HG02763 (cell line): ENCODE measurements around the gene SUGP2.
"Not testable (repeated sequence)": the region's sequence is repeated elsewhere in the genome, so short reads cannot be mapped to it uniquely, and the experiment has no call there.

Experiments
- ATAC-seq: cut with Tn5 transposase; IDR thresholded peaks from one replicate; pipeline ENCODE4 v1.9.1; 2021; ENCODE audit warnings: mild to moderate bottlenecking, moderate library complexity; ENCODE audit not compliant: unreplicated experiment

SUGP2 gene

GRCh38 chr19:19034204-19034624 lies 897 bp upstream of the SUGP2 start:
- no peak for ATAC-seq

DNA sequence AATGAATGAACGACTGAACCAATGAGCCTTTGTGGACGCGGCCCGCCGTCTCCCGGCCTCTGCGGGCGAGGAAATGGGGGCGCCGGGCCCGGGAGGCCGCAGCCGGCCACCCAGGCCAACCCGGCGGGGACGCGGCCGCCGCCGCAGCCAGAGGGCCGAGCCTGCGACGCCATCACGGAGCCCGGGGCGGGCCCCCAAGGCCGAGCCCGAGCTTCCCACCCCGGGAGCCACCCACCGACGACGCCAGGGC lies 216 bp downstream of the SUGP2 start:
- no peak for ATAC-seq

DNA sequence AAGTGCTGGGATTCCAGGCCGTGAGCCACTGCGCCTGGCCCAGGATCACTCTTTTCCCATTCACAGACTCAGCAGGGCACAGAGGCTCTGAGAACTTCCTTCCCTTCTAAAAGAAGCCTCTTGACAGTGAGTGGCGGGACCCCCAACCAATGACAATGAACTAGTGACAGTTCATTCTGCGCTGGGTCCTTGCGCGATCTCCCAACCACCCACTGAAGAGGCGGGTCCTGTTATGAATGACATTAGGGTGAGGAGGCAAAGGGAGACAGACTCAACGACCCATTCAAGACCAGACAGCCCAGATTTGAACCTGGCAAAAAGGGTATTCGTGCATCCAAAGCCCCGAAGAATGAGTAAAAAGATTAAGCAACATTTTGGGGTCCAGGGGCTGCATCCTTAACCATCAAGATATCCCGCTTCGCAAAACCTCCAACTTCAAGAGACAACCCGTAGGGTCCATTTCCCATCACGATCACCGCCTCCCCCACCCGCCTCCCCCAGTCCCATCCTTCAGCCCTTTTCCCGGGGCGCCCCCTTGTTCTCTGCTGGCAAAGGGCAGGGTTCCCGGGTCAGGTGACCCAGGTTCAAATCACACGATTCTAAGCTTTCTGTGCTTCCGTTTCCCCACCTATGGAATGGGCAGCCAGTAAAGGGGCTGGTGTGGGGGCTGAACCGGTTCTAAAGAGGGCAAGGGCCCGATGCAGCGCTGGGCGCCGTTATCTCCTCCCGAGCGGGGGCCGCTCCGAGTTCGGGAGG lies 719 bp downstream of the SUGP2 start:
- ATAC-seq: peak; percentile 35

DNA sequence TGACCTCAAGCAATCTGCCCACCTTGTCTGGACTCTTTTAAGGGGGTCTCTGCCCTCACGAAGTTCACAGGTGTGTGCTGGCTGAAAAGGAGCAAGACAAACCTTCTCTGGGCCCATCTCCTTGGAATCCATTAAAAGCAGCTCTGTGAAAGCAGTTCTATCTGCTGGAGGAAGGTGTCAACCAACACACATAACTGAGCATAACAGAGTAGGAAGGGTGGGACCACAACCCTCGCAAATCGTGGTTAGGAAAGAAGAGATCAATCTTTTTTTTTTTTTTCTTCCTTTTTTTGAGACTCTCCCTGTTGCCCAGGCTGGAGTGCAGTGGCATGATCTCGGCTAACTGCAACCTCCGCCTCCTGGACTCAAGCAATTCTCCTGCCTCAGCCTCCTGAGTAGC lies 1.4 kb downstream of the SUGP2 start:
- ATAC-seq: no peak

- ATAC-seq: no peak
These were observed 4.8 kb downstream of the SUGP2 start for GRCh38 chr19:19028526-19028925.

- ATAC-seq: no peak
These were observed 6.1 kb downstream of the SUGP2 start for GRCh38 chr19:19027228-19027627.

- ATAC-seq: no peak
These were observed 6.9 kb downstream of the SUGP2 start for GRCh38 chr19:19026299-19026971.

GRCh38 chr19:19025861-19026260 lies 7.5 kb downstream of the SUGP2 start:
- no peak for ATAC-seq

DNA sequence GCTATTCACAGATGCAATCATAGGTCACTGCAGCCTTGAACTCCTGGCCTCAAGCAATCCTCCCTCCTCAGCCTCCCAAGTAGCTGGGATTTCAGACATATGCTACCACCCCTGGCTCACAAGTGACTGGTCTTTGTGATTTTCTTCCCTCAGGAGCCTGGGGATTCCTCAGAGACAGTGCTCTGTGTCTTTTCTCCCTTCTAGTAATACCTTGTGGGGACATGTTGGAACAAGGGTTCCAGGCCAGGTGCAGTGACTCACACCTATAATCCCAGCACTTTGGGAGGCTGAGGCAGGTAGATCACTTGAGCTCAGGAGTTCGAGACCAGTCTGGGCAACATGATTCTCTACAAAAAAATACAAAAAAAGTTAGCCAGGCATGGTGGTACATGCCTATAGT lies 9.9 kb downstream of the SUGP2 start:
- ATAC-seq: not testable (repeated sequence)

DNA sequence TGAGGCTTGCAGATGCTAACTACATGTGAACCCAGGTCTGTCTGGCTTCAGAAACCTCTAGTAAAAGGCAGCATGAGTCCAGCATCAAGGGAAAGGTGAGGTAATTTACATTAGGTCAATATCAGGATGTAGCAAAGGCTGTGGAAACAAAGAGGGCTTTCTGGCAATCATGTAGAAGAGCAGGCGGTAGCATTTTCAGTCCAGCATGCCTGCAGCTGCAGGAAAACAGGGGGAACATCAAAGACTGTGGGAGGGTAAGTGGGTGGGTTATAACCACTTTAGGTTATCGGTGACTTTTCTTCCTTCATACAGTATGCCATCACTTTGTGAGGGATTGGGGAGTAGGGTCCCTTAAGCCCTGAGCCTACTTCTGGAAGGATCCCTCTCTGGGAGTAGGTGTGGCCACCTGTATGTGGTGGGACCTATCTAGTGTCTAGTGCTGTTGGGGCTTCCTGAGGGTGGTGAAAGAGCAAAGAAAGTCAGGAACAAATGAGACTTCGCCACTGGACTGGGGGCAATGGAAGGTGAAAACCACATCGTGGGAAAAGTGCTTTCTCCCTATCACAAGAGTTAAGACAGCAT lies 10.8 kb downstream of the SUGP2 start:
- no peak for ATAC-seq

GRCh38 chr19:19021115-19021514 lies 12.2 kb downstream of the SUGP2 start:
- no peak for ATAC-seq

- no peak for ATAC-seq
These were observed 22.8 kb downstream of the SUGP2 start for GRCh38 chr19:19010551-19010950.

DNA sequence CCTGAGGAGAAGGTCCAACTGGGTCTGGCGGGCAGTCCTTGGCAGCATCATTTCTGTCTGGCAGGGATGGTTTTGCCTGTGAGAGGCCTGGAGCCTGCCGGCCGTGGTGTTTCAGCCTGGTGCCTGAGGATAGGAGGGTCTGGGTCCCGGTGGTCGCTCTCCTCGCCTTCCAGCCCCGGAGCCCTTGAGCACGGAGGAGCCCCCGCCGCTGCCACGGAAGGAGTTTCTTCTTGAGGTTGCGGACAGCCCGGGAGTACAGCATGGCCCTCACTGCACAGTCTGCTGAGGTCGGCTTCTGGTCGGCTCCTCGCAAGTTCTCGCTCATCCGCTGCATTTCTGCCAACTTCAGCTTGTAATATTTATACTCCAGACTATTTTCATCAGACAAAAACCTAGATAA lies 23.4 kb downstream of the SUGP2 start:
- no peak for ATAC-seq

GRCh38 chr19:19006213-19006612 lies 27.1 kb downstream of the SUGP2 start:
- no peak for ATAC-seq

- ATAC-seq: no peak
These were observed 29.2 kb downstream of the SUGP2 start for GRCh38 chr19:19004144-19004543.

GRCh38 chr19:18999896-19000620 lies 33.3 kb downstream of the SUGP2 start:
- no peak for ATAC-seq

DNA sequence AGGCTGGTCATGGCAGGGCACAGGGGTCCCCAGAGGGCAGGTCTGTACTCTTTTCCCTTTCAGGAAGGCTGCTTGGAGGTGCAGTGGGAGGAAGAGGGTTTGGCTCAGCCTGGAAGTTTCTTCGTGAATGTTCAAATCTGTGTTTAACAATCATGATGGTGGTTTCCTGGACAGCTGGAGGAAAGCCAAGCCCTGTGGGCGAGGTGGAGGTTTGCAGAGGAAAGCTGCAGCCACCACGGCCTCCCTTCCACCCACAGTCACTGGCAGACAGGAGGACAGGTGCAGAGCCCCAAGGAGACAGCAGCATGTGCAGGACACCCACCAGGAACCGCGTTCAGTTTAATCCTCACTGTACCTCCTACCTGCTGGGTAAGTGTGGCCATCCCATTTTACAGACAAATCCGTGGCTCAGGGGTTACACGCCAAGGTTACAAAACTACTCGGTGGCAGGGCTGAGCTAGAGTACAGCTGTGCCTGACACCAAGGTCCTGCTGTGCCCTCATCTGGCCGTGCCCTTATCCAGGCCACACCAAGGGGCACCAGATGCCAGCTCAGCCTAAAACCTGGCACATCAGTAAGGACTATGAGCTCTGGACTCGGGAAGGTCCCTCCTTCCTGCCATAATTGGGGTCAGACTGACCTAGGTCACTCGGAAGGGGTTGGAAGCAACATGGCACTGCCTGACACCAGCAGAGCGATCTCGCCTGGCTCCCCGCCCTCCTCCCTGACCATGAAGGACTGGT lies 34.1 kb downstream of the SUGP2 start:
- ATAC-seq: no peak

DNA sequence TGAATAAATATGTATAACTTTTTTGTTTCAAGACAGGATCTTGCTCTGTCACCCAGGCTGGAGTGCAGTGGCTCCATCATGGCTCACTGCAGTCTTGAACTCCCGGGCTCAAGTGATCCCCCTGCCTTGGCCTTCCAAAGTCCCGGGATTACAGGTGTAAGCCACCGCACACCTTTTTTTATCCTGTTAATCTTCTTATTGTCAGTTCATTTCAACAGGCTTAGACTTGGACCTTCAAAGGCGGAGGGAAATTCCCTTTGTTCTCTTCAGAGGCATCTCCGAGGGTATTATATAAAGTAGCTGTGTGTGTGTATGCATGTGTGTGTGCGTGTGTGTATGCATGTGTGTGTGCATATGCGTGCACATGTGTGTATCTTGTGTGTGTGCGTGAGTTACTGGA lies 35.0 kb downstream of the SUGP2 start:
- no peak for ATAC-seq

DNA sequence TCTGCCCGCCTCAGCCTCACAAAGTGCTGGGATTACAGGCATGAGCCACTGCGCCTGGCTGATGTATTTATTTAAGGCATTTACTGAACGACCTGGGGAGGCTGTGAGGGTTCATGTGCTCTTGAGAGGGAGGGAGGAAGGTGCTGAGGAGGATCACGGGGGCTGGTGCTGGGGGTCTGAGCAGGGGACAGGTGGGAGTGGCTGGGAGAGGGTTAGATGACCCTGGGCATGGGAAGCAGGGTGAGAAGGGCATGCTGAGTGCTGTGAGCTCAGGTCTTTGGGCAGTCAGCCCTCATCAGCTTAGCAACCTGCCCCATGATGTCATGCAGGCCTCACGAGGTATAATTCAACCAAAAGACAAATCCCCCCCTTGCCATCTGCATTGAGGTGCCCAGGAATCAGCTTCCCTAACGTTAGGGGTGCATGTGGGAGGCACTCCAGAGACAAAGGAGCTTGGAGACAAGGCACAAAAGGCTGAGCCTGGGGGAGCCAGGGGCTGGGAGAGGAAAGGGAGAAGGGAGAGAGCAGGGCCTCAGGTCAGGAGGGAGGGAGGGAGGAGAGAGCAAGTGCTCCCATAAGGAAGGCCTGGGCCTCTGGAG lies 36.4 kb downstream of the SUGP2 start:
- no peak for ATAC-seq

DNA sequence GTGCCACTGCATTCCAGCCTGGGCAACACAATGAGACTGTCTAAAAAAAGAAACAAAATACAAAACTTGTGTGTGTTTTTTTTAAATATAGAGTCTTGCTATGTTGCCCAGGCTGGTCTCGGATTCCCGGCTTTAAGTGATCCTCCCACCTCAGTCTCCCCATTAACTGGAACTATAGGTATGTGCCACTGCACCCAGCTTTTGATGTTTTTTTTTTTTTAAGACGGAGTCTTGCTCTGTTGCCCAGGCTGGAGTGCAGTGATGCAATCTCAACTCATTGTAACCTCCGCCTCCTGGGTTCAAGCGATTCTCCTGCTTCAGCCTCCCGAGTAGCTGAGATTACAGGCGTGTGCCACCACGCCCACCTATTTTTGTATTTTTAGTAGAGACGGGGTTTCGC lies 37.0 kb downstream of the SUGP2 start:
- no peak for ATAC-seq

GRCh38 chr19:18995804-18996241 lies 37.5 kb downstream of the SUGP2 start:
- ATAC-seq: no peak
